ENCODE measurements around the gene USP25. TPM values are rescaled to one million over a fixed set of nuclear protein-coding genes. Genes with fewer than 3 reads are reported as not detected.

USP25 gene
- polyA plus RNA-seq, 1 experiment, result 11.1 TPM

DNA sequence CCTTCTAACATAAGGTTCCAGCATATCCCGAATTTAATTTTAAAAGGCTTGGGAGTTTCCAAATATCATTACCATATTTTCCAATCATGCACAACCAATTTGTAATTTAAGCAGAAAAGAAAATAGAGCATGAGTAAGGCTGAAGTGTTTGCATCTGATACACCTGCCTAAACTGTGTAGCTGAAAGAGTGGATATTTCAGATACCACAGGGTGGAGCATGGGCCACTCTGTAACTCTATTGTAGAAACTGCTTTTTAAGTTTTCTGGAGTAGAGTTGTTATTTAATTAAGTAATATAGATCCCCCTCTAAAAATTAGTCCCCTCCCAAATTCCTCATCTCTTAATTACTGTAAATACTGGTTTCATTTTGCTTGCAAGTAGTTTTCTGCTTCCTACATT, 199.8 kb downstream of the USP25 start:
- Histone ChIP-seq H3K4me3 (ENCODE audit: low read depth, low read length) (no peak overlapping the region), H3K36me3 (ENCODE audit: control insufficient read depth, insufficient read depth, low read length) (no peaks in the 10 kb centered on the region), H3K27me3 (ENCODE audit: control insufficient read depth, insufficient read depth, low read length) (no peaks in the 10 kb centered on the region)
- DNase-seq (ENCODE audit: low read depth), result no peak
- ChIA-PET POLR2A (no interaction called here), CTCF (no interaction called here)
- TF ChIP-seq, protein P1, sequence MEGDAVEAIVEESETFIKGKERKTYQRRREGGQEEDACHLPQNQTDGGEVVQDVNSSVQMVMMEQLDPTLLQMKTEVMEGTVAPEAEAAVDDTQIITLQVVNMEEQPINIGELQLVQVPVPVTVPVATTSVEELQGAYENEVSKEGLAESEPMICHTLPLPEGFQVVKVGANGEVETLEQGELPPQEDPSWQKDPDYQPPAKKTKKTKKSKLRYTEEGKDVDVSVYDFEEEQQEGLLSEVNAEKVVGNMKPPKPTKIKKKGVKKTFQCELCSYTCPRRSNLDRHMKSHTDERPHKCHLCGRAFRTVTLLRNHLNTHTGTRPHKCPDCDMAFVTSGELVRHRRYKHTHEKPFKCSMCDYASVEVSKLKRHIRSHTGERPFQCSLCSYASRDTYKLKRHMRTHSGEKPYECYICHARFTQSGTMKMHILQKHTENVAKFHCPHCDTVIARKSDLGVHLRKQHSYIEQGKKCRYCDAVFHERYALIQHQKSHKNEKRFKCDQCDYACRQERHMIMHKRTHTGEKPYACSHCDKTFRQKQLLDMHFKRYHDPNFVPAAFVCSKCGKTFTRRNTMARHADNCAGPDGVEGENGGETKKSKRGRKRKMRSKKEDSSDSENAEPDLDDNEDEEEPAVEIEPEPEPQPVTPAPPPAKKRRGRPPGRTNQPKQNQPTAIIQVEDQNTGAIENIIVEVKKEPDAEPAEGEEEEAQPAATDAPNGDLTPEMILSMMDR (IDR thresholded peaks at IDR 0.05; ENCODE audit: insufficient read depth, low read depth, low read length), result no peak

All from BJ (cell line).